HepG2 (cell line): ENCODE results near the gene STIMATE. TPM values are rescaled to one million over a fixed set of nuclear protein-coding genes. Genes with fewer than 3 reads are reported as not detected.

Experiments used
- GFI1 ChIP-seq: sonication (generic); formaldehyde crosslinking; IDR thresholded peaks from 2 replicates; pipeline ENCODE4 v1.5.0; 2020; ENCODE audit warnings: missing genetic modification reagents, mild to moderate bottlenecking, borderline replicate concordance
- GMEB2 ChIP-seq: IDR thresholded peaks from 2 replicates; pipeline ENCODE4 v1.6.1; 2016; ENCODE audit warnings: missing biosample characterization, missing genetic modification reagents, low read depth
- KAT7 ChIP-seq: IDR thresholded peaks from 2 replicates; pipeline ENCODE4 v1.6.1; 2018; ENCODE audit warnings: borderline replicate concordance, missing compliant biosample characterization
- MAZ ChIP-seq, 2 experiments: sonication (generic) in 1 of 2; formaldehyde crosslinking in 1 of 2; IDR thresholded peaks; 2 replicates each; pipeline versions ENCODE4 v1.5.0 to v1.6.1; 2012 to 2020; ENCODE audit warnings: low read depth in 2 of 2, mild to moderate bottlenecking in 2 of 2, borderline replicate concordance in 1 of 2, improper control_type of control experiment in 1 of 2, low read length in 1 of 2, missing genetic modification reagents in 1 of 2, moderate library complexity in 1 of 2
- REXO4 ChIP-seq: sonication (generic); formaldehyde crosslinking; IDR thresholded peaks from 2 replicates; pipeline ENCODE4 v1.8.0; 2022; ENCODE audit warnings: missing genetic modification reagents, mild to moderate bottlenecking, borderline replicate concordance
- RFX5 ChIP-seq: IDR thresholded peaks from 2 replicates; pipeline ENCODE4 v1.6.1; 2011; ENCODE audit warnings: low read depth, low read length, improper control_type of control experiment
- SKI ChIP-seq: fragments of 450-650 bp; IDR thresholded peaks from one replicate; pipeline ENCODE4 v1.6.1; 2018; ENCODE audit warnings: mild to moderate bottlenecking; ENCODE audit not compliant: partially characterized antibody
- THAP9 ChIP-seq: sonication (generic); formaldehyde crosslinking; IDR thresholded peaks from 2 replicates; pipeline ENCODE4; 2020; ENCODE audit warnings: missing genetic modification reagents, mild to moderate bottlenecking, borderline replicate concordance
- TRIM22 ChIP-seq: fragments of 450-650 bp; IDR thresholded peaks from 2 replicates; pipeline ENCODE4 v1.6.1; 2017
- WIZ ChIP-seq: sonication (generic); formaldehyde crosslinking; IDR thresholded peaks from 2 replicates; pipeline ENCODE4 v1.5.1; 2020; ENCODE audit warnings: mild to moderate bottlenecking, missing genetic modification reagents
- ZFP36 ChIP-seq: fragments of 150-350 bp; IDR thresholded peaks from 2 replicates; pipeline ENCODE4 v1.6.1; 2018; ENCODE audit warnings: borderline replicate concordance, low read length, low read depth; ENCODE audit not compliant: partially characterized antibody
- ZNF280B ChIP-seq: sonication (generic); formaldehyde crosslinking; IDR thresholded peaks from 2 replicates; pipeline ENCODE4 v1.5.0; 2020; ENCODE audit warnings: missing genetic modification reagents, mild to moderate bottlenecking, borderline replicate concordance
- ZNF460 ChIP-seq: sonication (generic); formaldehyde crosslinking; IDR thresholded peaks from 2 replicates; pipeline ENCODE4 v1.5.1; 2020; ENCODE audit warnings: missing genetic modification reagents, mild to moderate bottlenecking, borderline replicate concordance
- ZNF574 ChIP-seq: sonication (generic); formaldehyde crosslinking; IDR thresholded peaks from 2 replicates; pipeline ENCODE4 v1.4.0; 2020; ENCODE audit warnings: missing genetic modification reagents
- ZNF776 ChIP-seq: sonication (generic); formaldehyde crosslinking; IDR thresholded peaks from 2 replicates; pipeline ENCODE4 v1.4.0; 2020; ENCODE audit warnings: mild to moderate bottlenecking, missing genetic modification reagents
- polyA plus RNA-seq, 8 experiments: library from polyadenylated mRNA; depleted of rRNA in 3 of 8; stranded (reverse) in 7 of 8; unstranded in 1 of 8; fragments of >200 nt; fragmentation: Illumina TruSeq in 4 of 8; extraction: Trizol in 4 of 8; gene quantifications; 2 replicates each; pipeline versions ENCODE4 v1.2.1 to v1.2.3, GENCODE V29; 2011 to 2016; ENCODE audit warnings: low read depth in 4 of 8, missing spikeins in 1 of 8, mixed read lengths in 1 of 8; ENCODE audit not compliant: insufficient read depth in 1 of 8
- total RNA-seq, 5 experiments: library from RNA; depleted of rRNA; stranded (reverse); fragments of >200 nt; fragmentation: Illumina TruSeq; extraction: Trizol; gene quantifications; 2 replicates each; pipeline ENCODE4 v1.2.3, GENCODE V29; 2016; ENCODE audit warnings: low read depth in 1 of 5

STIMATE gene
- total and polyA plus RNA-seq, 2 of the 13 experiments (the other 11 are each of a cell fraction or from before 2014, with no cell fraction given) = 5.7 to 11.7 TPM

- TF ChIP-seq ZNF280B = no peak
- TF ChIP-seq REXO4 (CRISPR knock-in tag) = 0 out of 2 replicates have a peak, but pooled peaks have one; percentile 22
- no peak for TF ChIP-seq MAZ (IDR thresholded peaks at IDR 0.05; ENCODE audit: borderline replicate concordance, low read depth, low read length)
- TF ChIP-seq MAZ (CRISPR knock-in tag; IDR thresholded peaks at IDR 0.05; ENCODE audit: low read depth) = 0 out of 2 replicates have a peak, but pooled peaks have one; percentile 40
- no peak for TF ChIP-seq GFI1 (CRISPR knock-in tag)
- no peak for TF ChIP-seq KAT7 (CRISPR knock-in tag)
- TF ChIP-seq RFX5 = 0 out of 2 replicates have a peak, but pooled peaks have one; percentile 28
- no peak for TF ChIP-seq ZNF776 (CRISPR knock-in tag)
- TF ChIP-seq WIZ (CRISPR knock-in tag) = no peak
- TF ChIP-seq TRIM22 = no peak
- 0 out of 2 replicates have a peak, but pooled peaks have one; percentile 33 for TF ChIP-seq THAP9
- peak; percentile 22 for TF ChIP-seq SKI
- no peak for TF ChIP-seq ZNF460 (CRISPR knock-in tag)
- TF ChIP-seq ZFP36 = no peak
- peak; percentile 57; the same call in 1 of the 2 replicates for TF ChIP-seq ZNF574 (CRISPR knock-in tag)
- TF ChIP-seq GMEB2 (CRISPR knock-in tag) = peak; percentile 58; the same call in 1 of the 2 replicates
Observed at GRCh38 chr3:52897130-52898122, at the start of gene STIMATE (continued).
